CD4-positive, alpha-beta T cell treated with Interferon alpha-2 for 1 hour (primary cell): ENCODE results near the gene TMTC3.
A peak's percentile ranks its signal among the peaks of the same experiment; 100 is the strongest.
"Not testable (repeated sequence)": the region's sequence is repeated elsewhere in the genome, so short reads cannot be mapped to it uniquely, and the experiment has no call there.

Source experiments
- DNase-seq, 2 donors: peaks; one replicate each; pipeline ENCODE4 v3.0.0-alpha.2; 2020 to 2022

The TMTC3 gene

GRCh38 chr12:88167384-88167783 lies 25.3 kb downstream of the TMTC3 start:
- no peak for DNase-seq

GRCh38 chr12:88172844-88173407 lies 30.8 kb downstream of the TMTC3 start:
- no peak for DNase-seq

- no peak for DNase-seq
These were observed 33.4 kb downstream of the TMTC3 start for GRCh38 chr12:88175544-88175943.

- DNase-seq: no peak
These were observed 37.4 kb downstream of the TMTC3 start for GRCh38 chr12:88179436-88180014.

GRCh38 chr12:88181881-88182280 lies 39.8 kb downstream of the TMTC3 start:
- no peak for DNase-seq

GRCh38 chr12:88182416-88182815 lies 40.3 kb downstream of the TMTC3 start:
- no peak for DNase-seq

- DNase-seq: no peak
These were observed 42.1 kb downstream of the TMTC3 start for GRCh38 chr12:88184196-88184595.

GRCh38 chr12:88185279-88185678 lies 43.2 kb downstream of the TMTC3 start:
- no peak for DNase-seq

GRCh38 chr12:88185988-88186387 lies 43.9 kb downstream of the TMTC3 start:
- no peak for DNase-seq

- no peak for DNase-seq
These were observed 45.5 kb downstream of the TMTC3 start for GRCh38 chr12:88187571-88187970.

GRCh38 chr12:88188180-88188579 lies 46.1 kb downstream of the TMTC3 start:
- no peak for DNase-seq

- no peak for DNase-seq
These were observed 50.3 kb downstream of the TMTC3 start for GRCh38 chr12:88192426-88192825.

- no peak for DNase-seq
These were observed 52.8 kb downstream of the TMTC3 start for GRCh38 chr12:88194868-88195267.

- DNase-seq: no peak
These were observed 57.9 kb downstream of the TMTC3 start for GRCh38 chr12:88200029-88200428.

- no peak for DNase-seq
These were observed 60.4 kb downstream of the TMTC3 start for GRCh38 chr12:88202500-88202899.

GRCh38 chr12:88206601-88207000 lies 64.5 kb downstream of the TMTC3 start:
- no peak for DNase-seq

- no peak for DNase-seq
These were observed 66.0 kb downstream of the TMTC3 start for GRCh38 chr12:88207921-88208620.

GRCh38 chr12:88208661-88209060 lies 66.6 kb downstream of the TMTC3 start:
- no peak for DNase-seq

GRCh38 chr12:88210311-88210710 lies 68.2 kb downstream of the TMTC3 start:
- DNase-seq: not testable (repeated sequence)

GRCh38 chr12:88218293-88218692 lies 76.2 kb downstream of the TMTC3 start:
- DNase-seq: no peak

- no peak for DNase-seq
These were observed 77.8 kb downstream of the TMTC3 start for GRCh38 chr12:88219861-88220260.

GRCh38 chr12:88223519-88223918 lies 81.4 kb downstream of the TMTC3 start:
- no peak for DNase-seq

- DNase-seq: no peak
These were observed 83.7 kb downstream of the TMTC3 start for GRCh38 chr12:88225776-88226175.

- DNase-seq: peak in 1 of 2 donors; percentile 8
These were observed 85.2 kb downstream of the TMTC3 start for GRCh38 chr12:88227263-88227662.

- DNase-seq: no peak
These were observed 85.8 kb downstream of the TMTC3 start for GRCh38 chr12:88227871-88228270.
